Lung microvascular endothelial cell (primary cell): ENCODE results near the gene HDX. TPM values are rescaled to one million over a fixed set of nuclear protein-coding genes. Genes with fewer than 3 reads are reported as not detected.
"Not testable (repeated sequence)": the region's sequence is repeated elsewhere in the genome, so short reads cannot be mapped to it uniquely, and the experiment has no call there.

ENCODE experiments used
- DNase-seq, 2 donors: peaks; one replicate each; pipeline versions ENCODE4 v3.0.0 to v3.0.0-alpha.2; 2010; ENCODE audit warnings: low read depth in 2 of 2
- total RNA-seq: library from RNA; depleted of rRNA; stranded (reverse); fragments of >200 nt; gene quantifications from 2 replicates; pipeline ENCODE4 v1.2.1, GENCODE V29; 2014

Gene HDX
- 3.5 and 4.2 TPM in 2 replicates for total RNA-seq

DNA sequence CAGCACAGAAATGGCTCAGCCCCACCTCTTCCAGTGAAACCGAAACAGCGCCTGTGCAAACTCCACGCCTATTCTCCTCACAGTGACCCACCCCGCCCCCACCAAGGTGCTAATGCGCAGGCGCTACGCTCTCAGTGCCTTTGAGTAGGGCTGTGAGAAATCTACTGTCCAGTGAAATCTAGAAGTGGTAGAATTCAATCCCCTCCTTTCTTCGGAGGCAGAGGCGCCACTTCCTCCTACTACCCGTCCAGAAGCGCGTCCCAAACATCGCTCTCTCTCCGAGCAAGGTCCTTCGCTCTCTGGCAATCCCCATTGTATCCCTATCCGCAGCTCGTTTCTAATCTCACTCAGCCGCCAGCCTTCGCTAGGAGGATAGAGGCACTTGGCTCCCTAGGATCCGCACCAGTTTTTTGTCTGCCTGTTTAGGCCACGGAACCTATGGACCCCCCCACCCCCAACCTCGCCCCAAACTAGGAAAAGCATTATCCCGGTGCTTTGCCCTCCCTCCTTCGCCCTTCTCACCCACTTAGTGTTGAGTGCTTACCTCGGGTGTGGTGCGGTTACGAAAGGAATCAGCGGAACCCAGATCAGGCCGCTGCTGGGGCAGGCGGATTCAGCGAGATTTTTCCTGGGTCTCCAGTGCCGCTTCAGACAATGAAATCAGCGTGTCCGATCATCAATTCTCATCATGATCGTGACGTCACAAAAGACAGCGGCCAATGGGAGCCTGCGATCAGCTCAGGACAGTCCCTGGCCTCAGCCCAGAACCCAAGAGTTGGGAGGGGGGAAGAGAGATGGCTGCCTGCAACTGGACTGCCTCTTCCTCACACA is at the start of gene HDX:
TSS of gene HDX (minus strand) at position 656 of the 831 bp plus-strand sequence. CDS start 27,056 bp downstream, outside the sequence.
- DNase-seq, result peak; percentile 87

GRCh38 chrX:84541315-84541714 is 39.1 kb upstream of the HDX start:
- not testable (repeated sequence) for DNase-seq

DNA sequence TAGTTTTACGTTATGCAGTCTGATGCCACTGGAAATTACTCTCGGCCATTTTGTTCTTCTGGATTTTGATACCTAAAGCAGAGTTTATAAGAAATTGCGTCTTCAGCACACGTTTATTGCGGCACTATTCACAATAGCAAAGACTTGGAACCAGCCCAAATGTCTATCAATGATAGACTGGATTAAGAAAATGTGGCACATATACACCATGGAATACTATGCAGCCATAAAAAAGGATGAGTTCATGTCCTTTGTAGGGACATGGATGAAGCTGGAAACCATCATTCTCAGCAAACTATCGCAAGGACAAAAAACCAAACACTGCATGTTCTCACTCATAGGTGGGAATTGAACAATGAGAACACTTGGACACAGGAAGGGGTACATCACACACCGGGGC is 35.4 kb upstream of the HDX start:
- DNase-seq, result not testable (repeated sequence)

- no peak for DNase-seq
Measured at GRCh38 chrX:84488426-84488825, 13.8 kb downstream of the HDX start.

- no peak for DNase-seq
Measured at GRCh38 chrX:84487365-84488353, 14.6 kb downstream of the HDX start.

DNA sequence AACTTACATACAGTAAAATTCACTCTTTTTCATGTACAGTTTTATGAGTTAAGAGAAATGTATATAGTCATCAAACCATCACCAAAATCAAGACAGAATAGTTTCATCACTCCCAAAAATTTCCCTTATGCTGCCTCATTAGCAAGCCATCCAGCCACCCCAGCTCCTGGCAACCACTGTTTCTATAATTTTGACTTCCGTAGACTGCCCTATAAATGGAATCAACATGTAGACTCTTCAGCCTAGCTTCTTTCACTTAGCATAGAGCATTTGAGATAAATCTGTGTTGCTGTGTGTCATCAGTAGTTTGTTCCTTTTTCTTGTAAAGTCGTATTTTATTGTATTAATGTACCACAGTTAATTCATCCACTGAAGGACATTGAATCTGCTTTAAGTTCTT is 23.2 kb downstream of the HDX start:
- DNase-seq, result no peak

DNA sequence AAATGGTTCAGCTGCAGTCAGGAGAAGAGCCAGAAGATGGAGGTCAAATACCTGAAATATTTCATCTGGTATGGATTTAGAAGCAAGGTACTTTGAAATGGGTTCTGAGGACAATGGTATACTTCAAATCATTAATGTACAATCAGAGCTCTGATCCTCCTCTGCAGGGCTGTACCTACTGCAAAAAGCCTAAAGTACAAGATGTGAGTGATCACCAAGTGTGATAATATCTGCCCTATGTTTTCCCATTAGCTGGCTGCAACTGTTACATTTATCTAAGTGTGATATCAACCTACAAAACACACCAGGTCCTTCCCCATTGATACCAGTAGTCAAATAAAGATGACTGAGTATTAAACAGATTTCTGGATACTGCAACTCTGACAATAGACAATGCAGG is 25.1 kb downstream of the HDX start:
- DNase-seq, result no peak

GRCh38 chrX:84475596-84475995 is 26.7 kb downstream of the HDX start:
- DNase-seq, result no peak

- DNase-seq, result no peak
Measured at GRCh38 chrX:84475101-84475500, 27.2 kb downstream of the HDX start.

GRCh38 chrX:84469226-84469625 is 33.0 kb downstream of the HDX start:
- DNase-seq, result peak; percentile 13 to 86

GRCh38 chrX:84467898-84468297 is 34.4 kb downstream of the HDX start:
- no peak for DNase-seq

GRCh38 chrX:84453351-84454246 is 48.7 kb downstream of the HDX start:
- DNase-seq, result no peak

GRCh38 chrX:84441143-84441542 is 61.1 kb downstream of the HDX start:
- DNase-seq, result no peak

DNA sequence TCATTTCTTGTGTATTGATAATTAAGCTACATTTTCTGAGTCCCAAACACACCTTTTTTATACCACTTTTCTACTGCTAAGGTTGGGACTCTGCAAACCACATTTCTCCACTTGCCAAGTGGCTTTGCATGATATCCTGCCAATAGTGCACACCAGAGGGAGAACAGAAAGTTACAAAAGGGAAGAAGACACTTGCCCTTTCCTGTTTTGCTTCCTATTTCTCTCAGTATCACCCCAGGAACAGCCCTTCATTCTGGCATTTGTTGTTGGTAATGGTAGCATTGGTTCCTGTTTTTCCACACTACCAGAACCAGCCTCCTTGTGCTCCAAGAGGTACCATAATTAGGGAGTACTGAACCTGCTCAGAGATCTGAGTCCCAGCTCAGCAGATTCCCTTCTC is 87.1 kb downstream of the HDX start:
- peak in 1 of 2 donors; percentile 27 for DNase-seq

DNA sequence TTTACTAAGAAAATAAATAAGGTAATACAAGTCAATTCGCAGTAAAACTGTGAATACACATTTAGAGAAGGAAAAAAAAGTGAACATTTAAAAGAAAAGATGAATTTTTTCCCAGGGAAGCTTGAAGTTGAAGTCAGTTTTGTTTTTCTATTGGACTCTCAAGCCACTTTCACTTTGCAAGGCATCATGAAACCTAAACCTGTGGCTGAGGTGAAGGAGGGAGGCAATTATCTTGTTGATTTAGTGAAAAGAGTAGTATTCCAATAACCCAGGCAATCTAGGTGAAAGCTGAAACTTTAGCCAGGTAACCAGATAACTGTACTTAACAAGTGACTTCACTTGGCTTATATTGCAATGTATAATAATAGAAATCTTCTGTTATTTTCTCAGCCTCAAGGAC is 138.6 kb downstream of the HDX start:
- DNase-seq, result no peak

DNA sequence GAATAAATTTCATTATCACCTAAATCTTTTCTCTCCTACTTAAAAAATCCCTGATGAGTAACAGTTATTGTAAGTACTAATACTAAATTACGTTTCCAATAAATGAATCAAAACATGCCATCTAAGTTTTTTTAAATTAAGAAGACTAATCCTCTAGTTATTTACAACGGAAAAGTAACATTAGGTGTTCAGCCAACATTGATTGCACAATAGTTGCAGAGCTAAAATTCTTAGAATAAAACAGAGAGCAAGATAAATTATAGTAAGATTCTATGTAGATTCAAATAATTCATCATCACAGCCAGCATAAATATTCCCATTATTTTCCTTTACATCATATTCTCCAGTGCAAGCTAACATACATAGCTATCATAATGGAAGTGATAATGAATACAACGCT is 139.2 kb downstream of the HDX start:
- peak in 1 of 2 donors; percentile 6 for DNase-seq

DNA sequence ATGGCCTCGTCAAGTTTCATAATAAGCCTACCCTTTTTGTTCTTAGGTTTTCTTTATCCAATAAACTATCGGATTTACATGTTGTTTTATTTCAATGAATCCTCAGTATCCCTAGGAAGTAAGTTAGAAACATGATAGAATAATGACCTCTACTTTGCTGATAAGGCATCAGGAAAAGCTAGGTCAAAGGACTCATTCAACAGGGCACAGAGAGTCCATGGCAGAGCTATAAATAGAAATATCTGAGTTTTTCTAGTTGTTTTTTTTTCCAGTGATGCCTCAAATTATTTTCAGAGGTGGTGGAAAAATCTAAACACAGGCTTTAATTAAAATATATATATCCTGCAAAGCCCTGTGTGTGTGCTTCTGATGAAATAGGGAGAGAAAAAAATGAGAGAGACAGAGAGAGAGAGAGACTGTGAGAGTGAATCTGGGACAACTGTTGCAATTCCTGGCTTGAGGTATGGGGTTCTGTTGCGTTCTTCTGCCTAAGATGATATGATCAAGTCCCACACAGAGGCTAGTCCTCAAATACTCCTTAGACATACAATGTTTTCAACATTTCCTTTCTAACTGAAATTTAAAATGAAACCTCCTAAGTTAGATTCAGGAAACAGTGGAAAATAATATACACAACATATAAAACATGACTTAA is 139.9 kb downstream of the HDX start:
- DNase-seq, result peak in 1 of 2 donors; percentile 70

GRCh38 chrX:84358271-84358670 is 144.0 kb downstream of the HDX start:
- DNase-seq, result no peak

DNA sequence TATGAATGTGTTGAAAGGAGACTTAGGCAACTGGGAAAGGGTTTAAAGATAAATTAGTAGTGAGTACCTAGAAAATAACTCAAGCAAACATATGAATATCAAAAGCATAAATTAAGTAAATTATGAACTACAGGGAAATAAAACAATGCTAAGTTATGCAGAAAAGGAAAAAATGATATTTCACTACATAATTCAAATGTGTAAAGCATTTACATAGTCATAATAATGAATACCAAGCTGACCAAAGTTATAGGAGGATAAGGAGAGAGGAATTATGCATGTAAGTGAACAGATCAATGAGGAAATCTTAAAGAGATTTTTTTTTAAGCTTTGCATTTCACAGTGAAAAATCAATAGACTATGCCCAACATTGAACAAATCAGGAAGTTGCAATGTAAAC is 145.0 kb downstream of the HDX start:
- DNase-seq, result no peak

DNA sequence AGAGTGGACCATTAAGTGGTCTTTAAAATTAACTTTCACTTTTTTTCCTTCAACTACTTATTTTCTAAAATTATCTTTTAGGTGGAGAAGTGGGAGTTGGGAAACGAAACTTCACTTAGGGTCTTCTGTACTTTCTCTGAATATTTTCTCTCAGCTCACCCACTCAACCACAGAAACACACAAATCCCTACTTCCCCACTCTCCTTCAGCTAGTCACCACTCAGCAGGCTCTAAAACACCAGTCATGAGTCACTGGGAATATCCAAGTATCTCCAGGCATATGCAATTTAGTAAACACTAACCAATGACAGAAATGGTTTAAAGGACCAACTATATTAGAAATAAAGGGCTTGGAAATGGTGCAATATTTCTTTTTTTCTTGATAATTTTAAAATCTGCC is 161.3 kb downstream of the HDX start:
- DNase-seq, result peak in 1 of 2 donors; percentile 0
